Right lobe of liver (tissue), 6 donors: ENCODE data around the gene RING1. TPM values are rescaled to one million over a fixed set of nuclear protein-coding genes. Genes with fewer than 3 reads are reported as not detected.

Experiments
- ATAC-seq, 4 donors: fragments of 200-7000 bp; cut with Tn5 transposase; one replicate each; pipeline ENCODE4 v1.9.1; 2020; ENCODE audit warnings: mild to moderate bottlenecking in 4 of 4, moderate library complexity in 4 of 4
- DNase-seq, 3 donors: peaks; one replicate each; pipeline ENCODE4 v3.0.0-alpha.2; 2020
- H3K27ac ChIP-seq, 3 donors: fragments of 200-600 bp; one replicate each; pipeline ENCODE4 v1.8.0; 2022
- H3K27me3 ChIP-seq, 2 donors: fragments of 200-600 bp; one replicate each; pipeline ENCODE4 v1.8.0; 2022
- H3K36me3 ChIP-seq, 4 donors: fragments of 200-600 bp; sonication (generic) in 1 of 4; one replicate each; pipeline versions ENCODE4 v1.5.1 to v1.8.0; 2017 to 2022; ENCODE audit warnings: control low read depth in 1 of 4
- H3K4me1 ChIP-seq, 4 donors: fragments of 200-600 bp; sonication (generic) in 1 of 4; one replicate each; pipeline versions ENCODE4 v1.5.1 to v1.8.0; 2017 to 2022; ENCODE audit warnings: control low read depth in 1 of 4
- H3K4me3 ChIP-seq, 3 donors: fragments of 200-600 bp; one replicate each; pipeline ENCODE4 v1.8.0; 2022
- H3K9me3 ChIP-seq, 4 donors: fragments of 200-600 bp; sonication (generic) in 1 of 4; one replicate each; pipeline versions ENCODE4 v1.5.1 to v1.8.0; 2017 to 2022; ENCODE audit warnings: control low read depth in 1 of 4
- POLR2A ChIP-seq: fragments of 450-650 bp; IDR thresholded peaks from one replicate; pipeline ENCODE4 v1.6.1; 2017; ENCODE audit warnings: antibody characterized with exemption, mild to moderate bottlenecking
- WGBS: methylation state at CpG from one replicate; pipeline ENCODE4 v1.1.6; 2018; ENCODE audit warnings: low coverage, low lambda C conversion rate; ENCODE audit not compliant: insufficient coverage; ENCODE audit errors: missing lambda C conversion rate; 5-methylcytosine and 5-hydroxymethylcytosine counted together
- intact Hi-C, 2 donors: fragments of 100-400 bp; cut with DNase I; formaldehyde crosslinking; loops; one replicate each; pipeline versions ENCODE4 v1.11.2 to v1.14.1; 2022
- total RNA-seq, 6 experiments: library from RNA; depleted of rRNA in 2 of 6; stranded (reverse); fragments of >200 nt in 2 of 6; fragmentation: NEBNext Ultra II Directional in 3 of 6; extraction: Animal tissue kit (Norgen Biotek cat#: 25700) in 3 of 6; gene quantifications; one replicate each; pipeline versions ENCODE4 v1.1.0 to v1.2.4, GENCODE V29; 2016 to 2023
- TF ChIP-seq, protein P1 (sequence below), 4 donors: fragments of 200-600 bp in 3 of 4; fragments of 450-650 bp in 1 of 4; IDR thresholded peaks; one replicate each; pipeline versions ENCODE4 v1.5.1 to v1.8.0; 2016 to 2022; ENCODE audit warnings: antibody characterized with exemption in 4 of 4, mild to moderate bottlenecking in 2 of 4
- donor health status: DM: no; HTN: yes; CAD: no.
- donor health status: DM: no; HTN: no; CAD: no.
- donor health status: DM: no; HTN: no; CAD: no.
- donor health status: DM: no; HTN: yes; CAD: no.
- donor health status: DM: no; HTN: yes; CAD: no.

The RING1 gene
- total RNA-seq, 6 experiments from 2014 or later: 7.5 to 21.3 (median 19.7) TPM

- 31% methylated on average over 2 of the region's 11 CpGs for whole genome bisulfite sequencing
- TF ChIP-seq POLR2A: no peak
- TF ChIP-seq, protein P1, sequence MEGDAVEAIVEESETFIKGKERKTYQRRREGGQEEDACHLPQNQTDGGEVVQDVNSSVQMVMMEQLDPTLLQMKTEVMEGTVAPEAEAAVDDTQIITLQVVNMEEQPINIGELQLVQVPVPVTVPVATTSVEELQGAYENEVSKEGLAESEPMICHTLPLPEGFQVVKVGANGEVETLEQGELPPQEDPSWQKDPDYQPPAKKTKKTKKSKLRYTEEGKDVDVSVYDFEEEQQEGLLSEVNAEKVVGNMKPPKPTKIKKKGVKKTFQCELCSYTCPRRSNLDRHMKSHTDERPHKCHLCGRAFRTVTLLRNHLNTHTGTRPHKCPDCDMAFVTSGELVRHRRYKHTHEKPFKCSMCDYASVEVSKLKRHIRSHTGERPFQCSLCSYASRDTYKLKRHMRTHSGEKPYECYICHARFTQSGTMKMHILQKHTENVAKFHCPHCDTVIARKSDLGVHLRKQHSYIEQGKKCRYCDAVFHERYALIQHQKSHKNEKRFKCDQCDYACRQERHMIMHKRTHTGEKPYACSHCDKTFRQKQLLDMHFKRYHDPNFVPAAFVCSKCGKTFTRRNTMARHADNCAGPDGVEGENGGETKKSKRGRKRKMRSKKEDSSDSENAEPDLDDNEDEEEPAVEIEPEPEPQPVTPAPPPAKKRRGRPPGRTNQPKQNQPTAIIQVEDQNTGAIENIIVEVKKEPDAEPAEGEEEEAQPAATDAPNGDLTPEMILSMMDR (IDR thresholded peaks at IDR 0.05): no peak
Observed at GRCh38 chr6:33190504-33191107, 17.7 kb upstream of the RING1 start.

DNA sequence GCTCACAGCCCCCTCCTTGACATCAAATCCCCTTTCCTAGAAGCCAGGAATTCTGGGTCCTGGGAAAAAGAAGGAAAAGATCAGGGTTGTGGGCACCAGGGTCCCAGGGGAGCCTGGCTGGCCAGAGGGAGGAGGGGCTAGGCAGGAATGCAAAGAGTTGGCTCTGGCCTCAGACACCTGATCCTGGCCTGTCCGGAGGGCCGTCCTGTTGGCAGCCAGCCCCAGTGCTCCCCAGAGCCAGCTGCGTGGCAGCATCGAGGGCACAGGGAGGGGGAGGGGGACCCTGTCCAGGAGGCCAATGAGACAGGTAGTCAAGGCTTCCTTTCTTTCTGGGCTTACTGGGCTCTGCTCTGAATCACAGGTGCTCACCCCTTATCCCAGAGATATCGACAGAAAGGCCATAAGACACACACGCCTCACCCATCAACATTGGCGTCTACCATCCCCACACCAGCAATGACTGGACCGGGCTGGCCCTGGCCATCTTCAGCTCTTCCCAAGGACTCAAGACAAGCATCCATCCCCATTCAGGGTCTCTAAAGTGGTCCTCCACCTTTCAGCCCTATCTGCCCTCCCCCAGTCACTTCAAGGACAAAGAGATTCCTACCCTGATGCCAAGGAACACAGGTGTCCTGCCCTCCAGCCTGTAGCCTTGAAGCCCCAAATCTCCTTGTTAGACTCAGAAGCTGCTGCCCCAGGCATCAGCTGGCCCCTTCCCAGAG, 16.8 kb upstream of the RING1 start:
- no peak overlapping the region for H3K4me3 ChIP-seq
- H3K4me1 ChIP-seq: peaks cover 0 to 8% (median 4%) of the 10 kb centered on the region in 4 donors
- 25% methylated on average over 2 of the region's 8 CpGs for WGBS
- TF ChIP-seq, protein P1 (IDR thresholded peaks at IDR 0.05): no peak
- no peak for TF ChIP-seq POLR2A
- ATAC-seq (peak in 2 of 4 donors; percentile 6 to 8), DNase-seq (no peak)
- H3K27me3 ChIP-seq: no peaks in the 10 kb centered on the region
- H3K36me3 ChIP-seq: peaks cover 0 to 23% (median 10%) of the 10 kb centered on the region in 4 donors
- no peaks in the 10 kb centered on the region for H3K9me3 ChIP-seq
- H3K27ac ChIP-seq: no peak overlapping the region
- intact Hi-C loops: no loop called here

More at GRCh38 chr6:33190504-33191107, 17.7 kb upstream of the RING1 start:
- intact Hi-C loops: no loop called here
- H3K4me1 ChIP-seq: peaks cover 0 to 6% (median 3%) of the 10 kb centered on the region in 4 donors
- H3K36me3 ChIP-seq: peaks cover 0 to 13% (median 7%) of the 10 kb centered on the region in 4 donors
- no peaks in the 10 kb centered on the region for H3K27me3 ChIP-seq
- H3K27ac ChIP-seq: no peak overlapping the region
- H3K4me3 ChIP-seq: no peak overlapping the region
- H3K9me3 ChIP-seq: no peaks in the 10 kb centered on the region
- ATAC-seq: no peak
- no peak for DNase-seq

- 0% methylated on average over 1 of the region's 35 CpGs for WGBS
Observed at GRCh38 chr6:33192105-33192646, 16.1 kb upstream of the RING1 start, which contains the start of gene COL11A2. TSS of gene COL11A2 (minus strand) at chr6:33192467. CDS start at chr6:33192240, 227 bp downstream.

More at GRCh38 chr6:33192105-33192646, 16.1 kb upstream of the RING1 start, which contains the start of gene COL11A2:
- no peaks in the 10 kb centered on the region for H3K27me3 ChIP-seq
- intact Hi-C loops: no loop called here
- peaks cover 0 to 29% (median 16%) of the 10 kb centered on the region in 4 donors for H3K36me3 ChIP-seq
- DNase-seq: peak in 1 of 3 donors; percentile 48
- H3K4me3 ChIP-seq: peak within 1 kb of the TSS in 2 of 3 donors; percentile 12 to 26
- no peak within 1 kb of the TSS for H3K27ac ChIP-seq
- H3K4me1 ChIP-seq: peaks cover 0 to 10% (median 4%) of the 10 kb centered on the region in 4 donors
- ATAC-seq: peak in 1 of 4 donors; percentile 2
- TF ChIP-seq, protein P1 (IDR thresholded peaks at IDR 0.05): no peak
- no peak for TF ChIP-seq POLR2A
- H3K9me3 ChIP-seq: no peaks in the 10 kb centered on the region
